Keratinocyte (primary cell): ENCODE results near the gene SUMO4.

Experiments
- EZH2 ChIP-seq: IDR thresholded peaks from one replicate; pipeline ENCODE4 v1.6.1; 2012; ENCODE audit warnings: inconsistent platforms, mild to moderate bottlenecking, low read length, moderate library complexity
- TF ChIP-seq, protein P1 (sequence below), 3 experiments: IDR thresholded peaks in 1 of 3; conservative IDR thresholded peaks in 1 of 3; optimal IDR thresholded peaks in 1 of 3; 2 replicates in 2 of 3; 3 replicates in 1 of 3; pipeline versions ENCODE3 to v1.5.1; 2011; ENCODE audit warnings: low read length in 3 of 3, mild to moderate bottlenecking in 3 of 3, moderate library complexity in 2 of 3, control low read depth in 1 of 3, inconsistent platforms in 1 of 3; ENCODE audit not compliant: insufficient read depth in 2 of 3; ENCODE audit errors: extremely low read depth in 1 of 3

DNA sequence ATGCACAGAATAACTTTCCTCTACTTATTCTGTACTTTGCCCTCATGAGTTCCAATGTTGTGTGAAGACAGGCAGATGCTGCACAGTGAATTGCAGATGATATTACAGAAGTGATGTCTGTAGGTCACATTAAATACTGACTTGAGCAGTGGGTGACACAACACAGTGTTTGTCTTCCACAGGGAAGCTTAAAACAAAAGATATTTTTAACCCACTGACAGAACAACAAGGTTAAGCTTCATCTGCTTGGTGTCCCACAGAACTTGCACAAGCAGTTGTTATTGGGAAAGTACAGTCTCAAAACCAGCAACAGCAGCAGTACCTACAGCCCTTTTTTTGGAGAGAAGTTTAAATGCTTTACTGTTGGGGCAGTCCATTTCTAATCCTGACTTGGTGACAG, 10.5 kb downstream of the SUMO4 start:
- TF ChIP-seq, protein P1, sequence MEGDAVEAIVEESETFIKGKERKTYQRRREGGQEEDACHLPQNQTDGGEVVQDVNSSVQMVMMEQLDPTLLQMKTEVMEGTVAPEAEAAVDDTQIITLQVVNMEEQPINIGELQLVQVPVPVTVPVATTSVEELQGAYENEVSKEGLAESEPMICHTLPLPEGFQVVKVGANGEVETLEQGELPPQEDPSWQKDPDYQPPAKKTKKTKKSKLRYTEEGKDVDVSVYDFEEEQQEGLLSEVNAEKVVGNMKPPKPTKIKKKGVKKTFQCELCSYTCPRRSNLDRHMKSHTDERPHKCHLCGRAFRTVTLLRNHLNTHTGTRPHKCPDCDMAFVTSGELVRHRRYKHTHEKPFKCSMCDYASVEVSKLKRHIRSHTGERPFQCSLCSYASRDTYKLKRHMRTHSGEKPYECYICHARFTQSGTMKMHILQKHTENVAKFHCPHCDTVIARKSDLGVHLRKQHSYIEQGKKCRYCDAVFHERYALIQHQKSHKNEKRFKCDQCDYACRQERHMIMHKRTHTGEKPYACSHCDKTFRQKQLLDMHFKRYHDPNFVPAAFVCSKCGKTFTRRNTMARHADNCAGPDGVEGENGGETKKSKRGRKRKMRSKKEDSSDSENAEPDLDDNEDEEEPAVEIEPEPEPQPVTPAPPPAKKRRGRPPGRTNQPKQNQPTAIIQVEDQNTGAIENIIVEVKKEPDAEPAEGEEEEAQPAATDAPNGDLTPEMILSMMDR (optimal IDR thresholded peaks at IDR 0.05 in 1 of 3, IDR thresholded peaks at IDR 0.05 in 1 of 3, conservative IDR thresholded peaks at IDR 0.05 in 1 of 3; ENCODE audit: extremely low read depth in 1 of 3, insufficient read depth in 2 of 3, low read length in 3 of 3): no peak
- TF ChIP-seq EZH2: no peak
